NT2/D1 (cell line): Measurements from ENCODE around the gene CCDC43.

Experiments used
- YY1 ChIP-seq: IDR thresholded peaks from 2 replicates; pipeline ENCODE4 v1.6.1; 2011; ENCODE audit not compliant: insufficient read length, insufficient read depth
- ZNF274 ChIP-seq: IDR thresholded peaks from 2 replicates; pipeline ENCODE4 v1.6.1; 2011; ENCODE audit warnings: mild to moderate bottlenecking, low read depth, low read length

GRCh38 chr17:44646280-44646679, 43.3 kb downstream of the CCDC43 start:
- TF ChIP-seq ZNF274: no peak
- no peak for TF ChIP-seq YY1
